ENCODE data around the gene HECTD4. TPM values are rescaled to one million over a fixed set of nuclear protein-coding genes. Genes with fewer than 3 reads are reported as not detected.
"Not testable (repeated sequence)": the region's sequence is repeated elsewhere in the genome, so short reads cannot be mapped to it uniquely, and the experiment has no call there.

HECTD4 gene
- total RNA-seq, 1 experiment from 2014 or later: 13.1 TPM

- not testable (repeated sequence) for H3K9me3 ChIP-seq (replicated peaks); DNase-seq; H3K27ac ChIP-seq; H3K27me3 ChIP-seq; H3K4me3 ChIP-seq; H3K36me3 ChIP-seq; H3K4me1 ChIP-seq
These were observed 33.2 kb upstream of the HECTD4 start for GRCh38 chr12:112415457-112415856.

- no peak overlapping the region for H3K27ac ChIP-seq
- no peaks in the 10 kb centered on the region for H3K36me3 ChIP-seq
These were observed 31.8 kb upstream of the HECTD4 start for GRCh38 chr12:112413855-112414625.

GRCh38 chr12:112409906-112410244 lies 27.6 kb upstream of the HECTD4 start:
- Histone ChIP-seq H3K9me3 (replicated peaks) (no peaks in the 10 kb centered on the region), H3K4me3 (no peak overlapping the region), H3K27me3 (no peaks in the 10 kb centered on the region), H3K27ac (no peak overlapping the region), H3K4me1 (no peaks in the 10 kb centered on the region; the same call in 1 of the 2 replicates), H3K36me3 (peaks cover 41% of the 10 kb centered on the region)
- DNase-seq: no peak

More at GRCh38 chr12:112413855-112414625, 31.8 kb upstream of the HECTD4 start:
- H3K4me1 ChIP-seq: no peaks in the 10 kb centered on the region
- H3K4me3 ChIP-seq: no peak overlapping the region
- DNase-seq: no peak
- H3K27me3 ChIP-seq: no peaks in the 10 kb centered on the region
- no peaks in the 10 kb centered on the region for H3K9me3 ChIP-seq (replicated peaks)

- Histone ChIP-seq H3K27me3 (no peaks in the 10 kb centered on the region), H3K27ac (peak within 1 kb of the TSS; percentile 92), H3K36me3 (peaks cover 46% of the 10 kb centered on the region), H3K9me3 (replicated peaks) (no peaks in the 10 kb centered on the region), H3K4me3 (peak within 1 kb of the TSS; percentile 81), H3K4me1 (no peaks in the 10 kb centered on the region; the same call in 1 of the 2 replicates)
- peak; percentile 89 to 94 for DNase-seq
These were observed 27.1 kb upstream of the HECTD4 start, which contains the start of gene RPL6 for GRCh38 chr12:112409064-112409905. TSS of gene RPL6 (minus strand) at chr12:112409605. CDS start at chr12:112408656, 949 bp downstream.

GRCh38 chr12:112408621-112409020 lies 26.4 kb upstream of the HECTD4 start:
- Histone ChIP-seq H3K4me1 (no peaks in the 10 kb centered on the region; the same call in 1 of the 2 replicates), H3K4me3 (peak overlapping the region; percentile 81), H3K9me3 (replicated peaks) (no peaks in the 10 kb centered on the region), H3K27ac (peak overlapping the region; percentile 92), H3K36me3 (peaks cover 51% of the 10 kb centered on the region), H3K27me3 (no peaks in the 10 kb centered on the region)
- DNase-seq: no peak

- not testable (repeated sequence) for H3K9me3 ChIP-seq (replicated peaks); H3K4me1 ChIP-seq; H3K27ac ChIP-seq; DNase-seq; H3K27me3 ChIP-seq
- Histone ChIP-seq H3K4me3 (peak overlapping the region; percentile 81), H3K36me3 (peaks cover 53% of the 10 kb centered on the region)
These were observed 25.5 kb upstream of the HECTD4 start for GRCh38 chr12:112407683-112408082.

GRCh38 chr12:112406519-112407488 lies 24.6 kb upstream of the HECTD4 start:
- Histone ChIP-seq H3K4me1 (no peaks in the 10 kb centered on the region; the same call in 1 of the 2 replicates), H3K27me3 (no peaks in the 10 kb centered on the region), H3K4me3 (peak overlapping the region; percentile 81), H3K27ac (no peak overlapping the region), H3K9me3 (replicated peaks) (no peaks in the 10 kb centered on the region), H3K36me3 (peaks cover 53% of the 10 kb centered on the region)
- DNase-seq: no peak

GRCh38 chr12:112401903-112402498 lies 19.8 kb upstream of the HECTD4 start:
- H3K27me3 ChIP-seq: no peaks in the 10 kb centered on the region
- no peak overlapping the region for H3K4me3 ChIP-seq
- no peak for DNase-seq
- H3K9me3 ChIP-seq (replicated peaks): no peaks in the 10 kb centered on the region
- H3K27ac ChIP-seq: no peak overlapping the region
- no peaks in the 10 kb centered on the region for H3K4me1 ChIP-seq
- H3K36me3 ChIP-seq: peaks cover 34% of the 10 kb centered on the region

- H3K4me1 ChIP-seq: no peaks in the 10 kb centered on the region
- no peaks in the 10 kb centered on the region for H3K27me3 ChIP-seq
- no peak overlapping the region for H3K27ac ChIP-seq
- no peak for DNase-seq
- no peak overlapping the region for H3K4me3 ChIP-seq
- peaks cover 24% of the 10 kb centered on the region for H3K36me3 ChIP-seq
- H3K9me3 ChIP-seq (replicated peaks): no peaks in the 10 kb centered on the region
These were observed 18.8 kb upstream of the HECTD4 start for GRCh38 chr12:112401054-112401453.

DNA sequence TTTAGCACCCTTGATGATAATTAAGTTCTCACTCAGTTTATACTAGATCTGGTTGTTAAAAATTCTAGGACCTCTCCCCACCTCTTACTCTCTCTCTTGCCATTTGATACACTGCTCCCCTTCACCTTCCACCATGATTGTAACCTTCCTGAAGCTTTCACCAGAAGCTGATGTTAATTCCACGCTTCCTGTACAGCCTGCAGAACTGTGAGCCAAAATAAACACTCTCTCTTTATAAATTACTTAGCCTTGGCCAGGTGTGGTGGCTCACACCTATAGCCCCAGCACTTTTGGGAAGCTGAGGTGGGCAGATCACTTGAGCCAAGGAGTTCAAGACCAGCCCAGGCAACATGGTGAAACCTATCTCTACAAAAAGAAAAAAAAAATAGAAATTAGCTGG lies 11.1 kb upstream of the HECTD4 start:
- Histone ChIP-seq H3K9me3 (replicated peaks) (0 out of 2 replicates have a peak, but pooled peaks cover 3% of the 10 kb centered on the region), H3K27me3 (no peaks in the 10 kb centered on the region), H3K27ac (no peak overlapping the region), H3K4me1 (no peaks in the 10 kb centered on the region), H3K36me3 (no peaks in the 10 kb centered on the region), H3K4me3 (no peak overlapping the region)
- no peak for DNase-seq

DNA sequence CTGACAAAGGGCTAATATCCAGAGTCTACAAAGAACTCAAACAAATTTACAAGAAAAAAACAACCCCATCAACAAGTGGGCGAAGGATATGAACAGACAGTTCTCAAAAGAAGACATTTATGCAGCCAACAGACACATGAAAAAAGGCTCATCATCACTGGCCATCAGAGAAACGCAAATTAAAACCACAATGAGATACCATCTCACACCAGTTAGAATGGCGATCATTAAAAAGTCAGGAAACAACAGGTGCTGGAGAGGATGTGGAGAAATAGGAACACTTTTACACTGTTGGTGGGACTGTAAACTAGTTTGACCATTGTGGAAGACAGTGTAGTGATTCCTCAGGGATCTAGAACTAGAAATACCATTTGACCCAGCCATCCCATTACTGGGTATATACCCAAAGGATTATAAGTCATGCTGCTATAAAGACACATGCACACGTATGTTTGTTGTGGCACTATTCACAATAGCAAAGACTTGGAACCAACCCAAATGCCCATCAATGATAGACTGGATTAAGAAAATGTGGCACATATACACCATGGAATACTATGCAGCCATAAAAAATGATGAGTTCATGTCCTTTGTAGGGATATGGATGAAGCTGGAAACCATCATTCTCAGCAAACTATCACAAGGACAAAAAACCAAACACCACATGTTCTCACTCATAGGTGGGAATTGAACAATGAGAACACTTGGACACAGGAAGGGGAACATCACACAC lies 7.9 kb upstream of the HECTD4 start:
- H3K4me3 ChIP-seq; DNase-seq; H3K27ac ChIP-seq; H3K4me1 ChIP-seq; H3K27me3 ChIP-seq; H3K9me3 ChIP-seq (replicated peaks); H3K36me3 ChIP-seq: not testable (repeated sequence)

- Histone ChIP-seq H3K9me3 (replicated peaks) (no peaks in the 10 kb centered on the region), H3K4me3 (no peak overlapping the region), H3K36me3 (no peaks in the 10 kb centered on the region), H3K27me3 (no peaks in the 10 kb centered on the region), H3K4me1 (peaks cover 8% of the 10 kb centered on the region; the same call in 1 of the 2 replicates), H3K27ac (no peak overlapping the region)
- no peak for DNase-seq
These were observed 7.0 kb upstream of the HECTD4 start for GRCh38 chr12:112389228-112389627.

- Histone ChIP-seq H3K4me1 (peaks cover 8% of the 10 kb centered on the region; the same call in 1 of the 2 replicates), H3K9me3 (replicated peaks) (no peaks in the 10 kb centered on the region), H3K36me3 (no peaks in the 10 kb centered on the region), H3K27ac (no peak overlapping the region), H3K4me3 (no peak overlapping the region), H3K27me3 (no peaks in the 10 kb centered on the region)
- peak; percentile 21 to 40 for DNase-seq
These were observed 4.5 kb upstream of the HECTD4 start for GRCh38 chr12:112386726-112387125.
